Panc1 (cell line): ENCODE measurements around the gene PCNX2.

Source experiments
- POLR2AphosphoS5 ChIP-seq: IDR thresholded peaks from 2 replicates; pipeline ENCODE4 v1.6.1; 2012; ENCODE audit warnings: mild to moderate bottlenecking, low read depth, low read length, moderate library complexity
- SIN3A ChIP-seq: IDR thresholded peaks from 2 replicates; pipeline ENCODE4 v1.6.1; 2012; ENCODE audit warnings: low read depth, mild to moderate bottlenecking, low read length, moderate library complexity, borderline replicate concordance; ENCODE audit not compliant: insufficient read depth
- TCF7L2 ChIP-seq: IDR thresholded peaks from 2 replicates; pipeline ENCODE4 v1.6.1; 2011; ENCODE audit warnings: mild to moderate bottlenecking, low read depth, low read length, inconsistent platforms
- TF ChIP-seq, protein P1 (sequence below): fragments of 450-650 bp; IDR thresholded peaks from 2 replicates; pipeline ENCODE4 v1.5.1; 2017; ENCODE audit warnings: mild to moderate bottlenecking
- TF ChIP-seq, protein P2 (sequence below), 2 experiments: IDR thresholded peaks; 2 replicates each; pipeline ENCODE4 v1.6.1; 2011 to 2012; ENCODE audit warnings: low read depth in 2 of 2, control low read depth in 1 of 2, low read length in 1 of 2, mild to moderate bottlenecking in 1 of 2, moderate library complexity in 1 of 2; ENCODE audit not compliant: insufficient read depth in 1 of 2

DNA sequence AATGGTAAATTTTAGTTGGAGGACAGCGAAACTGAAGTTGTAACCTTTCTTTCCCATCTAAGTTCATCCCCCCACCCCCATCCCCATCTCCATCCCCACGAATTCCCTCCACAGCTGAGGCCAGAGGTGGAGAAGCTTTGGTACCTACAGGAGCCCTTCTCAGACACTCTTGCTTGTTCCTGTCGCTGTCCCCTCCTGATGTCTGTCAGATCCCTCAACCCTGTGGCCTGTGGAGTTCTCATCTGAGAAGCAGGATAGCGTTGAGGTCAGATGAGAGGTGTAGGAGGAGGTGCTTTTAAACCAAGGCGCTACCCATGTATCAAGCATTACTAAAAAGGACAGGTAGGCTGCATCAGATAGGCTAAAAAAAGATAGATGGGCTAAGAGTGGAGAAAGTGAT, 344.3 kb downstream of the PCNX2 start:
- TF ChIP-seq, protein P1, sequence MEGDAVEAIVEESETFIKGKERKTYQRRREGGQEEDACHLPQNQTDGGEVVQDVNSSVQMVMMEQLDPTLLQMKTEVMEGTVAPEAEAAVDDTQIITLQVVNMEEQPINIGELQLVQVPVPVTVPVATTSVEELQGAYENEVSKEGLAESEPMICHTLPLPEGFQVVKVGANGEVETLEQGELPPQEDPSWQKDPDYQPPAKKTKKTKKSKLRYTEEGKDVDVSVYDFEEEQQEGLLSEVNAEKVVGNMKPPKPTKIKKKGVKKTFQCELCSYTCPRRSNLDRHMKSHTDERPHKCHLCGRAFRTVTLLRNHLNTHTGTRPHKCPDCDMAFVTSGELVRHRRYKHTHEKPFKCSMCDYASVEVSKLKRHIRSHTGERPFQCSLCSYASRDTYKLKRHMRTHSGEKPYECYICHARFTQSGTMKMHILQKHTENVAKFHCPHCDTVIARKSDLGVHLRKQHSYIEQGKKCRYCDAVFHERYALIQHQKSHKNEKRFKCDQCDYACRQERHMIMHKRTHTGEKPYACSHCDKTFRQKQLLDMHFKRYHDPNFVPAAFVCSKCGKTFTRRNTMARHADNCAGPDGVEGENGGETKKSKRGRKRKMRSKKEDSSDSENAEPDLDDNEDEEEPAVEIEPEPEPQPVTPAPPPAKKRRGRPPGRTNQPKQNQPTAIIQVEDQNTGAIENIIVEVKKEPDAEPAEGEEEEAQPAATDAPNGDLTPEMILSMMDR, result no peak
- TF ChIP-seq SIN3A (no peak), POLR2AphosphoS5 (no peak), TCF7L2 (no peak)
- TF ChIP-seq, protein P2, sequence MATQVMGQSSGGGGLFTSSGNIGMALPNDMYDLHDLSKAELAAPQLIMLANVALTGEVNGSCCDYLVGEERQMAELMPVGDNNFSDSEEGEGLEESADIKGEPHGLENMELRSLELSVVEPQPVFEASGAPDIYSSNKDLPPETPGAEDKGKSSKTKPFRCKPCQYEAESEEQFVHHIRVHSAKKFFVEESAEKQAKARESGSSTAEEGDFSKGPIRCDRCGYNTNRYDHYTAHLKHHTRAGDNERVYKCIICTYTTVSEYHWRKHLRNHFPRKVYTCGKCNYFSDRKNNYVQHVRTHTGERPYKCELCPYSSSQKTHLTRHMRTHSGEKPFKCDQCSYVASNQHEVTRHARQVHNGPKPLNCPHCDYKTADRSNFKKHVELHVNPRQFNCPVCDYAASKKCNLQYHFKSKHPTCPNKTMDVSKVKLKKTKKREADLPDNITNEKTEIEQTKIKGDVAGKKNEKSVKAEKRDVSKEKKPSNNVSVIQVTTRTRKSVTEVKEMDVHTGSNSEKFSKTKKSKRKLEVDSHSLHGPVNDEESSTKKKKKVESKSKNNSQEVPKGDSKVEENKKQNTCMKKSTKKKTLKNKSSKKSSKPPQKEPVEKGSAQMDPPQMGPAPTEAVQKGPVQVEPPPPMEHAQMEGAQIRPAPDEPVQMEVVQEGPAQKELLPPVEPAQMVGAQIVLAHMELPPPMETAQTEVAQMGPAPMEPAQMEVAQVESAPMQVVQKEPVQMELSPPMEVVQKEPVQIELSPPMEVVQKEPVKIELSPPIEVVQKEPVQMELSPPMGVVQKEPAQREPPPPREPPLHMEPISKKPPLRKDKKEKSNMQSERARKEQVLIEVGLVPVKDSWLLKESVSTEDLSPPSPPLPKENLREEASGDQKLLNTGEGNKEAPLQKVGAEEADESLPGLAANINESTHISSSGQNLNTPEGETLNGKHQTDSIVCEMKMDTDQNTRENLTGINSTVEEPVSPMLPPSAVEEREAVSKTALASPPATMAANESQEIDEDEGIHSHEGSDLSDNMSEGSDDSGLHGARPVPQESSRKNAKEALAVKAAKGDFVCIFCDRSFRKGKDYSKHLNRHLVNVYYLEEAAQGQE (IDR thresholded peaks at IDR 0.05; ENCODE audit: insufficient read depth in 1 of 2, low read depth in 2 of 2, low read length in 1 of 2), result peak; percentile 34 to 45; a peak in 2 of 4 replicates
